Heart left ventricle (tissue), 13 donors: ENCODE measurements around the gene UHRF2.

Experiments
- POLR2A ChIP-seq, 2 donors: fragments of 450-650 bp; IDR thresholded peaks; one replicate each; pipeline ENCODE4 v1.6.1; 2017; ENCODE audit warnings: antibody characterized with exemption in 2 of 2, mild to moderate bottlenecking in 2 of 2, moderate library complexity in 2 of 2
- TF ChIP-seq, protein P1 (sequence below), 12 donors: fragments of 200-600 bp; sonication (generic) in 4 of 12; IDR thresholded peaks; one replicate each; pipeline versions ENCODE4 v1.5.0 to v1.8.0; 2018 to 2022; ENCODE audit warnings: antibody characterized with exemption in 12 of 12, mild to moderate bottlenecking in 5 of 12
- donor health status: ischemic (EF 13 %, LVEDD 7.1; RV severe dilation, severe dysfunction).
- donor health status: DM: no; HTN: yes; CAD: no.
- donor health status: DM: no; HTN: no; CAD: no.
- donor health status: ischemic (EF 25% LVEDD 6.9; RV normal size, moderate dysfunction).
- donor health status: ischemic (EF 25% LVEDD 5.7; RV mildly dilated, moderate dysfunction).
- donor health status: ischemic (EF 35%, LVEDD 5.7; RV mildly dilated, moderate dysfunction).
- donor health status: nonischemic (EF 11% LVEDD 7.7; RV severe dilation, severe dysfunction).
- donor health status: DM: yes; HTN: yes; CAD: no.
- donor health status: PGD.
- donor health status: ischemic (EF 29% LVEDD 5.4; RV normal size, mild dysfunction).
- donor health status: nonischemic (EF 23%, LVEDD 6.1; RV moderate dilation, normal function).

DNA sequence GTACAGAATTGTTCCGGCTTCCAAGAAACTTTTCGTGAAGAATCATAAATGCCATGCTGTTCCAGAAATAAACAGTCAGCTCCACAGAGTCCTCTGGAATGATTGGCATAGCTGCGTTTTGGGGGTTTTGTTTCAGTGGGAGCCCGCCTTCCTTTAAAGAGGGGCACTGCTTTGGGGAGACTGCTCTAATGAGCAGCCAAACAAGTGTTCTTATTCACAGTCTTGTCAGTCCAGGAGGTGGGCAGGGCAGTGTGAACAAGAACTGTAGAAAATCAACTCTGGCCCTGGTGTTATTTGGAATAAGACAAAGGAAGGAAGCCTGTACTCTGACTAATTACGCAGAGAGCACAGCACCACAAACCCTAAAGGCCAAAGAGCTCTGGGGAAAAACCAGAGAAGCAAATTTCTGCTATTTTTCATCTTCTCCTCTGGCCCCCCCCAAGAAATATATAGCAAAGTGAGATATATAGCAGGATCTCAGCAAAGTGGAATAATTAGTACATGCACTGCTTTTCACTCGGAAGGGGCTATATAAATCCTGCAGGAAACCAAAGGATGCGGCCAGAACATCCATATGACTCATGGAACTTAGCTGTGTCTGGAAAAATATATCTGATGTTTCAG lies 139.6 kb downstream of the UHRF2 start:
- TF ChIP-seq, protein P1, sequence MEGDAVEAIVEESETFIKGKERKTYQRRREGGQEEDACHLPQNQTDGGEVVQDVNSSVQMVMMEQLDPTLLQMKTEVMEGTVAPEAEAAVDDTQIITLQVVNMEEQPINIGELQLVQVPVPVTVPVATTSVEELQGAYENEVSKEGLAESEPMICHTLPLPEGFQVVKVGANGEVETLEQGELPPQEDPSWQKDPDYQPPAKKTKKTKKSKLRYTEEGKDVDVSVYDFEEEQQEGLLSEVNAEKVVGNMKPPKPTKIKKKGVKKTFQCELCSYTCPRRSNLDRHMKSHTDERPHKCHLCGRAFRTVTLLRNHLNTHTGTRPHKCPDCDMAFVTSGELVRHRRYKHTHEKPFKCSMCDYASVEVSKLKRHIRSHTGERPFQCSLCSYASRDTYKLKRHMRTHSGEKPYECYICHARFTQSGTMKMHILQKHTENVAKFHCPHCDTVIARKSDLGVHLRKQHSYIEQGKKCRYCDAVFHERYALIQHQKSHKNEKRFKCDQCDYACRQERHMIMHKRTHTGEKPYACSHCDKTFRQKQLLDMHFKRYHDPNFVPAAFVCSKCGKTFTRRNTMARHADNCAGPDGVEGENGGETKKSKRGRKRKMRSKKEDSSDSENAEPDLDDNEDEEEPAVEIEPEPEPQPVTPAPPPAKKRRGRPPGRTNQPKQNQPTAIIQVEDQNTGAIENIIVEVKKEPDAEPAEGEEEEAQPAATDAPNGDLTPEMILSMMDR (IDR thresholded peaks at IDR 0.05) = no peak
- no peak for TF ChIP-seq POLR2A (IDR thresholded peaks at IDR 0.05)
